RWPE1 (cell line): ENCODE results near the gene PCDH9.

Experiments used
- CTCF ChIA-PET: fragments of 350-600 bp; sonication (Branson Sonifier 250); formaldehyde crosslinking; extraction: SDS; loops from one replicate; lab custom pipeline; 2021; lab: Yijun Ruan, JAX
- POLR2A ChIA-PET: fragments of 400-600 bp; formaldehyde crosslinking; extraction: SDS; loops from one replicate; lab custom pipeline; 2020; ENCODE audit warnings: antibody characterized with exemption; ENCODE audit not compliant: low non-redundant PET; lab: Yijun Ruan, JAX
- DNase-seq: peaks from one replicate; pipeline ENCODE4 v3.0.0; 2012; ENCODE audit warnings: low spot score
- H3K27ac ChIP-seq: fragments of 450-650 bp; 2 replicates; pipeline ENCODE4 v1.5.1; 2017
- TF ChIP-seq, protein P1 (sequence below): fragments of 450-650 bp; conservative IDR thresholded peaks from 2 replicates; pipeline ENCODE4 v1.5.1; 2017; ENCODE audit warnings: low read depth, mild to moderate bottlenecking

Gene PCDH9

DNA sequence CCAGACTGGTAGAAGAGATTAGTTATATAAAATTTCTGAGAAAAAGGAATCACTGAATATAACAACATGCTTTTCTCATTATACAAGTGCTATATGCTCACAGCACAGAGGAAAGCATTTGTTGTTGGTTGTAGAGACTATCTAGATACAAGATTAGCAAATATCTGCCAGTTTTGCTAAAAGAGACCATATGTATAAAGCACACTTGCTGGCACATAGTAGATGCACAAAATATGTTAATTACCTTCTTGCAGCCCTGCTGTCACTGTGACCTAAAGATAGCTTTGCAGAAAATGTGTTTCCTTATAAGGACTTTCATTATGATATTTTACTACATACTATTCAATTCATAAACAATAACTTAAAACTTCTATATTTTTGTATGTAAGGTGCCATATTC lies 755.1 kb downstream of the PCDH9 start:
- POLR2A ChIA-PET = no interaction called here
- H3K27ac ChIP-seq = no peak overlapping the region
- no peak for DNase-seq
- CTCF ChIA-PET = no interaction called here
- TF ChIP-seq, protein P1, sequence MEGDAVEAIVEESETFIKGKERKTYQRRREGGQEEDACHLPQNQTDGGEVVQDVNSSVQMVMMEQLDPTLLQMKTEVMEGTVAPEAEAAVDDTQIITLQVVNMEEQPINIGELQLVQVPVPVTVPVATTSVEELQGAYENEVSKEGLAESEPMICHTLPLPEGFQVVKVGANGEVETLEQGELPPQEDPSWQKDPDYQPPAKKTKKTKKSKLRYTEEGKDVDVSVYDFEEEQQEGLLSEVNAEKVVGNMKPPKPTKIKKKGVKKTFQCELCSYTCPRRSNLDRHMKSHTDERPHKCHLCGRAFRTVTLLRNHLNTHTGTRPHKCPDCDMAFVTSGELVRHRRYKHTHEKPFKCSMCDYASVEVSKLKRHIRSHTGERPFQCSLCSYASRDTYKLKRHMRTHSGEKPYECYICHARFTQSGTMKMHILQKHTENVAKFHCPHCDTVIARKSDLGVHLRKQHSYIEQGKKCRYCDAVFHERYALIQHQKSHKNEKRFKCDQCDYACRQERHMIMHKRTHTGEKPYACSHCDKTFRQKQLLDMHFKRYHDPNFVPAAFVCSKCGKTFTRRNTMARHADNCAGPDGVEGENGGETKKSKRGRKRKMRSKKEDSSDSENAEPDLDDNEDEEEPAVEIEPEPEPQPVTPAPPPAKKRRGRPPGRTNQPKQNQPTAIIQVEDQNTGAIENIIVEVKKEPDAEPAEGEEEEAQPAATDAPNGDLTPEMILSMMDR = no peak

- POLR2A ChIA-PET = no interaction called here
Observed at GRCh38 chr13:66469745-66470144, 760.4 kb downstream of the PCDH9 start.

DNA sequence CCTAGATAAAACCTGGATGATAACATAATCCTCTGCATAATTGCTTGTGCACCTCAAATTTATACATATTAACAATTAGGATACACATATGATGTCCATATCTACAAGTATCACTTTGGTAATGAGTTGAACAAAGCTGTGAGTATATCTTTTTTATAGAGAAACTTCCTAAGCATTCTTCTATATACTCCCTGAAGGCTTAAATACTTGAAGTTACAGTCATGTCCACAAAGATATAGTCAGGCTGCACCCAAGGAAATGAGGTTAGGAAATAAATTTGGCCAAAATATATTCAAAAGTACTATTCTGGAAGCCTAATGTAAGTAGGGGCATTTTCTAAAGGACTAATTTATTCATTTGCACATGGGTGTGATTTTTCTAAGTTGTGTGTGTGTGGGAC lies 761.5 kb downstream of the PCDH9 start:
- DNase-seq = no peak
- no peak overlapping the region for H3K27ac ChIP-seq
- TF ChIP-seq, protein P1 = no peak
- ChIA-PET CTCF (interaction anchor here (0.6 kb wide), 1 partner anchor 727 kb away, joined by 3 read pairs; no protein-coding TSS in a partner anchor), POLR2A (no interaction called here)

More at GRCh38 chr13:66469745-66470144, 760.4 kb downstream of the PCDH9 start:
- H3K27ac ChIP-seq = no peak overlapping the region
- no peak for DNase-seq
- TF ChIP-seq, protein P1 = no peak
- CTCF ChIA-PET = interaction anchor here (0.7 kb wide), 1 partner anchor 24 kb away, joined by 3 read pairs; no protein-coding TSS in a partner anchor

DNA sequence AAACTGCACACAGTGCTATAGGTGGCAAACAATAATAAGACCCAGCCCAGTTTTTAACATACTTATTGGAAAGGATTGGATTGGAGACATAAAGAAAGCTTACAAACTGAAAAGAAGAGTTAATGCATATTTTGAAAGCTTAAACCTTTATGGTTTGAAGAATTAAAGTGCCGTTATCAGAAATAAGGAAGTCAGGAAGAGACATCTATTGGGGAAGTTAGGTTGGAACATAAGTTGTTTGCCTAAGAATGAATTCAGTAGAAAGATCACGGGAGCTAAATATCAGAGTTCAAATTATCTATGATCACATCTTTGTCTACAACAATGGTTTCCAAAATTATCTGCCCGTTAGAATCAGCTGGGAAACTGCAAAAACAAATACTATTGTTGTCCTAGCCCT lies 767.9 kb downstream of the PCDH9 start:
- POLR2A ChIA-PET = no interaction called here

GRCh38 chr13:66461021-66461420 lies 769.1 kb downstream of the PCDH9 start:
- POLR2A ChIA-PET = no interaction called here
- H3K27ac ChIP-seq = no peak overlapping the region
- CTCF ChIA-PET = no interaction called here
- TF ChIP-seq, protein P1 = no peak
- DNase-seq = no peak

More for the DNA sequence above, 767.9 kb downstream of the PCDH9 start:
- TF ChIP-seq, protein P1 = no peak
- no peak overlapping the region for H3K27ac ChIP-seq
- CTCF ChIA-PET = interaction anchor here (0.5 kb wide), 1 partner anchor 432 kb away, joined by 4 read pairs; no protein-coding TSS in a partner anchor
- no peak for DNase-seq

DNA sequence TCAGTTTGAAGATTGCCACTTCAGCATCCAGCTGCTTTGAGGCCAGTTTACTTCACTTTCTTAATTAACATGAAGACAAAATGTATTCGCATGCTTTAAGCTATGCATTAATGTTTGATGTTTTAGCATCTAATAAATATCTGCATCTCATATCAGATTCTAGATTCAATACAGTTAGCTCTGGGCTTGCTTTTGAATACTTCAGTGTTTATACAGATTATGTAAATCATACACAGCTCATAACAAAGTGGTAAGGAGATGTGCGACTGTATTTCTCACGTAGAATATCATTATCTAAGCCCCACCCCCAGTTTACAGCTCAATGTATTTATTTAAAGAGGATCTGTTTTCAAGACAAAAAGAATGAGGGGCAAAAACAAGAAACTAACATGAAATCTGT lies 770.5 kb downstream of the PCDH9 start:
- TF ChIP-seq, protein P1 = no peak
- no peak for DNase-seq
- POLR2A ChIA-PET = no interaction called here

More for the DNA sequence above, 770.5 kb downstream of the PCDH9 start:
- no peak overlapping the region for H3K27ac ChIP-seq
- CTCF ChIA-PET = no interaction called here
